Suprapubic skin (tissue), 3 donors: ENCODE results near the gene FANK1.

Experiments
- CTCF ChIP-seq, 2 donors: fragments of 200-600 bp in 1 of 2; fragments of 450-650 bp in 1 of 2; sonication (generic) in 1 of 2; IDR thresholded peaks; one replicate each; pipeline ENCODE4 v1.5.1; 2016 to 2019; ENCODE audit warnings: antibody characterized with exemption in 2 of 2, mild to moderate bottlenecking in 1 of 2, moderate library complexity in 1 of 2
- EP300 ChIP-seq: sonication (generic); formaldehyde crosslinking; IDR thresholded peaks from one replicate; pipeline ENCODE4 v1.6.1; 2017; ENCODE audit warnings: antibody characterized with exemption

GRCh38 chr10:125886914-125887512 is 9.4 kb upstream of the FANK1 start:
- TF ChIP-seq CTCF (IDR thresholded peaks at IDR 0.05) (no peak), EP300 (no peak)
